A549 (cell line): ENCODE data around the gene SHH. TPM values are rescaled to one million over a fixed set of nuclear protein-coding genes. Genes with fewer than 3 reads are reported as not detected.

Experiments
- ATAC-seq, 2 experiments: fragments of 200-7000 bp in 1 of 2; fragments of >200 bp in 1 of 2; cut with Nextera tagmentation in 1 of 2; cut with Tn5 transposase in 1 of 2; 3 replicates each; pipeline versions ENCODE4 v1.8.0 to v1.9.1; 2018 to 2020; ENCODE audit warnings: mild to moderate bottlenecking in 1 of 2, moderate library complexity in 1 of 2
- CTCF ChIA-PET: fragments of 300-600 bp; sonication (Branson Sonifier 250); formaldehyde crosslinking; extraction: SDS; loops from one replicate; lab custom pipeline; 2021; ENCODE audit warnings: antibody characterized with exemption, inconsistent platforms; lab: Yijun Ruan, JAX
- POLR2A ChIA-PET: fragments of 350-600 bp; formaldehyde crosslinking; extraction: SDS; loops from one replicate; lab custom pipeline; 2021; ENCODE audit warnings: antibody characterized with exemption, inconsistent platforms; lab: Yijun Ruan, JAX
- DNase-seq, 2 experiments: peaks; one replicate each; pipeline versions ENCODE4 v3.0.0 to v3.0.0-alpha.2; 2011 to 2016; ENCODE audit warnings: low read depth in 1 of 2, low spot score in 1 of 2
- FAIRE-seq: peaks from 2 replicates; lab custom pipeline; 2011; peaks lifted over from hg19 to GRCh38; lab: Jason Lieb, UNC
- H3K27ac ChIP-seq, 2 experiments: fragments of >200 bp; sonication (Bioruptor Twin); formaldehyde crosslinking; 3 replicates each; pipeline ENCODE4 v1.5.1; 2016 to 2017
- H3K4me1 ChIP-seq: fragments of >200 bp; sonication (Bioruptor Twin); formaldehyde crosslinking; 3 replicates; pipeline ENCODE4 v1.6.1; 2016
- H3K4me2 ChIP-seq: fragments of >200 bp; sonication (Bioruptor Twin); formaldehyde crosslinking; 3 replicates; pipeline ENCODE4 v1.6.1; 2016
- H3K4me3 ChIP-seq: fragments of >200 bp; sonication (Bioruptor Twin); formaldehyde crosslinking; 3 replicates; pipeline ENCODE4 v1.5.1; 2016
- H3K9me3 ChIP-seq: fragments of >200 bp; sonication (Bioruptor Twin); formaldehyde crosslinking; 3 replicates; pipeline ENCODE4 v1.6.1; 2016
- ATOH8 ChIP-seq: fragments of 250-450 bp; sonication (Bioruptor Pico); IDR thresholded peaks from 2 replicates; pipeline ENCODE4 v1.5.0; 2020; ENCODE audit warnings: low read depth, mild to moderate bottlenecking, moderate library complexity
- BCL3 ChIP-seq: fragments of >200 bp; sonication (Bioruptor Twin); formaldehyde crosslinking; IDR thresholded peaks from 3 replicates; pipeline ENCODE4 v1.6.1; 2016
- CEBPB ChIP-seq, 2 experiments: fragments of >200 bp in 1 of 2; sonication (Bioruptor Twin) in 1 of 2; formaldehyde crosslinking in 1 of 2; IDR thresholded peaks; 2 replicates each; pipeline ENCODE4 v1.6.1; 2012 to 2016
- CHD2 ChIP-seq: fragments of 150-350 bp; IDR thresholded peaks from 2 replicates; pipeline ENCODE4 v1.6.1; 2014; ENCODE audit warnings: low read length; ENCODE audit not compliant: partially characterized antibody
- CTCF ChIP-seq: fragments of >200 bp; sonication (Bioruptor Twin); formaldehyde crosslinking; IDR thresholded peaks from 3 replicates; pipeline ENCODE4 v1.5.1; 2016
- E2F6 ChIP-seq: IDR thresholded peaks from 2 replicates; pipeline ENCODE4 v1.6.1; 2012; ENCODE audit warnings: low read depth, borderline replicate concordance
- EHMT2 ChIP-seq: fragments of 200-600 bp; sonication (generic); IDR thresholded peaks from 2 replicates; pipeline ENCODE4 v1.6.1; 2016; ENCODE audit warnings: antibody characterized with exemption, low read depth, mild to moderate bottlenecking, moderate library complexity
- EP300 ChIP-seq, 2 experiments: fragments of >200 bp; sonication (Bioruptor Twin); formaldehyde crosslinking; IDR thresholded peaks; 2 replicates in 1 of 2; 3 replicates in 1 of 2; pipeline ENCODE4 v1.6.1; 2016 to 2017
- HDAC2 ChIP-seq: fragments of 200-600 bp; sonication (generic); IDR thresholded peaks from 2 replicates; pipeline ENCODE4 v1.6.1; 2016
- JUN ChIP-seq, 2 experiments: fragments of >200 bp; sonication (Bioruptor Twin); formaldehyde crosslinking; IDR thresholded peaks; 2 replicates in 1 of 2; 3 replicates in 1 of 2; pipeline ENCODE4 v1.6.1; 2016 to 2017
- MAFK ChIP-seq: fragments of 450-650 bp; IDR thresholded peaks from 2 replicates; pipeline ENCODE4 v1.6.1; 2014; ENCODE audit not compliant: partially characterized antibody
- MAZ ChIP-seq: fragments of 150-350 bp; IDR thresholded peaks from 2 replicates; pipeline ENCODE4 v1.6.1; 2014; ENCODE audit warnings: antibody characterized with exemption, low read depth, low read length, borderline replicate concordance
- NFE2L2 ChIP-seq: fragments of 150-350 bp; conservative IDR thresholded peaks from 2 replicates; pipeline ENCODE4 v1.6.1; 2014; ENCODE audit warnings: low read length
- NPAS2 ChIP-seq: fragments of 250-450 bp; sonication (Bioruptor Pico); IDR thresholded peaks from 2 replicates; pipeline ENCODE4 v1.8.0; 2022; ENCODE audit warnings: mild to moderate bottlenecking, moderate library complexity, borderline replicate concordance
- PBX3 ChIP-seq: IDR thresholded peaks from 2 replicates; pipeline ENCODE4 v1.6.1; 2012
- RCOR1 ChIP-seq: fragments of 150-350 bp; IDR thresholded peaks from 2 replicates; pipeline ENCODE4 v1.6.1; 2014; ENCODE audit warnings: antibody characterized with exemption, low read length, low read depth
- SMC3 ChIP-seq: fragments of >200 bp; sonication (Bioruptor Twin); formaldehyde crosslinking; IDR thresholded peaks from 3 replicates; pipeline ENCODE4 v1.6.1; 2018; ENCODE audit warnings: inconsistent platforms
- TFCP2L1 ChIP-seq: fragments of 250-450 bp; sonication (Bioruptor Pico); IDR thresholded peaks from 2 replicates; pipeline ENCODE4 v1.5.0; 2021; ENCODE audit warnings: mild to moderate bottlenecking
- ZNF302 ChIP-seq: fragments of 250-450 bp; sonication (Bioruptor Pico); IDR thresholded peaks from 2 replicates; pipeline ENCODE4 v1.9.0; 2021; ENCODE audit warnings: inconsistent platforms, mild to moderate bottlenecking, moderate library complexity
- WGBS: methylation state at CpG from one replicate; pipeline ENCODE4 v1.1.6; 2017; ENCODE audit errors: missing lambda C conversion rate; 5-methylcytosine and 5-hydroxymethylcytosine counted together
- polyA plus RNA-seq, 4 experiments: library from polyadenylated mRNA; depleted of rRNA in 3 of 4; stranded (reverse); fragments of >200 nt; fragmentation: RNase III in 1 of 4; extraction: RNeasy Plus Mini Kit Qiagen cat#74134 plus additional on column Dnase treatment in 1 of 4; gene quantifications; 2 replicates in 3 of 4; 3 replicates in 1 of 4; pipeline ENCODE4 v1.2.3, GENCODE V29; 2011 to 2017

SHH gene
- polyA plus RNA-seq, 2 of the 4 experiments (the other 2 are of a cell fraction), result 0.84 to 1.2 TPM

- no peak overlapping the region for H3K27ac ChIP-seq
- WGBS, result 72% methylated on average over 8 of the region's 8 CpGs
- ChIA-PET POLR2A (no interaction called here), CTCF (interaction anchor here (1.0 to 1.7 kb wide), 3 partner anchors 14 to 878 kb away, joined by 3 to 6 read pairs (median 3); no protein-coding TSS in a partner anchor)
- H3K4me2 ChIP-seq, result no peak overlapping the region
- DNase-seq (no peak), FAIRE-seq (no peak), ATAC-seq (no peak)
- H3K4me1 ChIP-seq, result no peaks in the 10 kb centered on the region
- H3K4me3 ChIP-seq, result no peak overlapping the region
- peak; percentile 41 for TF ChIP-seq MAFK
- no peak for TF ChIP-seq EP300 (IDR thresholded peaks at IDR 0.05)
- TF ChIP-seq PBX3, result no peak
- TF ChIP-seq RCOR1, result no peak
- no peak for TF ChIP-seq ATOH8
- TF ChIP-seq CEBPB (IDR thresholded peaks at IDR 0.05), result no peak
- H3K9me3 ChIP-seq, result no peaks in the 10 kb centered on the region
Observed at GRCh38 chr7:155790666-155791065, 21.6 kb downstream of the SHH start.

DNA sequence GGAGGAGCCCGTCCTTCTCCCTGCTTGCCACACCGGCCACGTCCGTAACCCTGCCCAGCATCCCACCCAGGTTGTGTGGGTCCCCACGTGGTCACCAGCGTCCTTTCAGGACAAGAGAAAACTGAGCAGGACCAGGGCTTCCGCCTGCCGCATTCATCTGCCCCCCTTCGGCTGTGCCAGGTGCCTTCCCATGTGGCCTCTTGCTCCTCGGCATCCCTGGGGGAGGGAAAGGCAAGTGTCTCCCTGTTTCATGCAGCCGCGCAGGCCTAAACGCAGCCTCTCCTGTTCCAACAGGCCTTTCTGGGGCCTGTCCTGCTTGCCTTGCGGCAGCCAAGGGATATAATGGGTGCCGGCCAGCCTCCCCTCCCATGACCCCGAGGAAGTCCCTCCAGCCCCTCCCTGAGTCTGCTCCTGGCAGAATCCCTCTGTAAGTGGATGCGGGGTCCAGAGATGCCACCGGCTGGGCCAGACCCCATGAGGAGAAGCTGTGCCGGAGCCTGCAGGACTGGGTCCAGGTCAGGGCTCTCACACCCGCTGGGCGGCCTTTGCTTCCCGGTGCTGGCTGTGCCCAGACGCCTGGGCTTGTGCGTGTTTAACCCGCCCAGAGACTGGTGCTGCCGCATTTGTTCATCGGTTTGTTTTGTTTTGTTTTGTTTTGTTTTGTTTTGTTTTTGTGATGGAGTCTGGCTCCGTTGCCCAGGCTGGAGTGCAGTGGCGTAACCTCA is 23.1 kb downstream of the SHH start:
- no peaks in the 10 kb centered on the region for H3K9me3 ChIP-seq
- H3K4me3 ChIP-seq, result no peak overlapping the region
- no peak overlapping the region for H3K27ac ChIP-seq
- TF ChIP-seq NPAS2 (CRISPR knock-in tag), result no peak
- TF ChIP-seq JUN (IDR thresholded peaks at IDR 0.05), result no peak
- TF ChIP-seq E2F6, result no peak
- TF ChIP-seq SMC3, result no peak
- TF ChIP-seq EHMT2, result no peak
- TF ChIP-seq ZNF302 (CRISPR knock-in tag), result no peak
- no peak for TF ChIP-seq MAZ
- TF ChIP-seq CTCF, result no peak
- no peak for TF ChIP-seq BCL3
- no peak for TF ChIP-seq NFE2L2
- no peak for TF ChIP-seq TFCP2L1 (CRISPR knock-in tag)
- no peak for TF ChIP-seq CEBPB (IDR thresholded peaks at IDR 0.05)
- TF ChIP-seq CHD2, result no peak
- no peak for TF ChIP-seq HDAC2
- 91% methylated on average over 21 of the region's 29 CpGs for WGBS
- no peaks in the 10 kb centered on the region for H3K4me1 ChIP-seq
- ChIA-PET POLR2A (no interaction called here), CTCF (interaction anchor here (1.0 to 1.7 kb wide), 2 partner anchors 16 to 21 kb away, joined by 3 to 6 read pairs; no protein-coding TSS in a partner anchor)
- DNase-seq (no peak), FAIRE-seq (no peak), ATAC-seq (no peak; a peak in 1 of 6 replicates)
- H3K4me2 ChIP-seq, result no peak overlapping the region
